NCI-H226 (cell line): ENCODE results near the gene MPV17.
"Not testable (repeated sequence)": the region's sequence is repeated elsewhere in the genome, so short reads cannot be mapped to it uniquely, and the experiment has no call there.

Experiments used
- DNase-seq: peaks from one replicate; pipeline ENCODE4 v3.0.0-alpha.2; 2015

MPV17 gene

GRCh38 chr2:27322301-27322765, 564 bp downstream of the MPV17 start:
- no peak for DNase-seq

- DNase-seq, result peak; percentile 98
Observed at GRCh38 chr2:27320958-27321543, 1.8 kb downstream of the MPV17 start.

- not testable (repeated sequence) for DNase-seq
Observed at GRCh38 chr2:27319839-27320238, 3.1 kb downstream of the MPV17 start.

GRCh38 chr2:27316655-27317412, 6.1 kb downstream of the MPV17 start:
- DNase-seq, result no peak

GRCh38 chr2:27315122-27315521, 7.8 kb downstream of the MPV17 start:
- DNase-seq, result no peak

GRCh38 chr2:27314709-27315108, 8.2 kb downstream of the MPV17 start:
- no peak for DNase-seq

- no peak for DNase-seq
Observed at GRCh38 chr2:27313882-27314645, 8.8 kb downstream of the MPV17 start.

GRCh38 chr2:27312152-27312551, 10.7 kb downstream of the MPV17 start:
- DNase-seq, result no peak

GRCh38 chr2:27309651-27310050, 13.2 kb downstream of the MPV17 start:
- no peak for DNase-seq

- DNase-seq, result no peak
Observed at GRCh38 chr2:27308359-27308881, 14.5 kb downstream of the MPV17 start, which contains the start of gene UCN. Gene UCN (minus strand): TSS chr2:27308445. CDS start chr2:27307895, 550 bp downstream.

GRCh38 chr2:27307545-27308358, 15.1 kb downstream of the MPV17 start:
- no peak for DNase-seq

- no peak for DNase-seq
Observed at GRCh38 chr2:27307287-27307544, 15.7 kb downstream of the MPV17 start.

- no peak for DNase-seq
Observed at GRCh38 chr2:27306573-27307286, 16.2 kb downstream of the MPV17 start.

GRCh38 chr2:27306136-27306535, 16.8 kb downstream of the MPV17 start:
- DNase-seq, result no peak

GRCh38 chr2:27305516-27305915, 17.4 kb downstream of the MPV17 start:
- no peak for DNase-seq

- no peak for DNase-seq
Observed at GRCh38 chr2:27304488-27305240, 18.2 kb downstream of the MPV17 start.

GRCh38 chr2:27303093-27304025, 19.5 kb downstream of the MPV17 start:
- peak; percentile 45 for DNase-seq

GRCh38 chr2:27300606-27301005, 22.3 kb downstream of the MPV17 start:
- DNase-seq, result not testable (repeated sequence)

- DNase-seq, result peak; percentile 52
Observed at GRCh38 chr2:27298391-27299080, 24.4 kb downstream of the MPV17 start.

GRCh38 chr2:27297195-27297594, 25.7 kb downstream of the MPV17 start:
- DNase-seq, result no peak
